Measurements from ENCODE around the gene ALK.

ALK gene

GRCh38 chr2:29224693-29225551 is 696.5 kb downstream of the ALK start:
- DNase-seq (ENCODE audit: low read depth): no peak

DNA sequence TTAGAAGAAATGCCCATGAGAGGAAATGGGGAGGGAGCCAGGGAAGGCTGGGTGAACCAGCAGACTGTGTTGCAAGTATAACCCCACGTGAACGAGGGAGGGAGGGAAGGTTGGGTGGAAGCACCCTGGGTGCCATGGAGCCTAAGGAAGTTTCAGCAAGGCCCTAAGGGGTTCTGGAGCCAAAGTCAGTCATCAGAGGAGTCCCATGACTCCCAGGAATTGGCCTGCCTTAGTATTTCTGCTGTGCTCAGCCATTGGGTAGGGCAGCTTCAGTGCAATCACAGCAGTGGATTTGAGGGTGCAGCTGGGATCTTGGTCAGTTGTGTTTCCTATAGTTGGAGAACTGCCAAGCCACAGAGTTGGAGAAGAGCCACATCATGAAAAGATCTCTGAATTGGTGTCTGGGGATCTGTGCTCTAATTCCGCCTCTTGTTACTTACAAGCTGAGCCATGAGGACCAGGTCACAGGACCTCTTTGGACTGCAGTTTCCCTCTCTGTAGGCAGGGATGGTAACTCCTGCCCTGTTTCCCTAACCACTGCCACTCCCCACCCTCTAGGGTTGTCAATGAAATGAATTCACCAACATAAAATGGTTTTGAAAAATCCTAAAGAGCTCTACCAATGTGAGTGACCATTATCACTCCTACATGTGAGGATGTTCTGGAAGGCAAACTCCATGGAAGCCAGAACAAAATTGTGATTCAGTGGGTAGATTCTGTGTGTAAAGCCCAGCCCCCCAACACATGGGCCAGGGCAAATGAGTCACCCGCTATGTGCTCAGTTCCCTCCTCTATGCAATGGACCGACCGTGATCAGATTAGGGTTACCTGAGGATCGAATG is 697.3 kb downstream of the ALK start:
- peak; percentile 45 for DNase-seq (ENCODE audit: low read depth)

DNA sequence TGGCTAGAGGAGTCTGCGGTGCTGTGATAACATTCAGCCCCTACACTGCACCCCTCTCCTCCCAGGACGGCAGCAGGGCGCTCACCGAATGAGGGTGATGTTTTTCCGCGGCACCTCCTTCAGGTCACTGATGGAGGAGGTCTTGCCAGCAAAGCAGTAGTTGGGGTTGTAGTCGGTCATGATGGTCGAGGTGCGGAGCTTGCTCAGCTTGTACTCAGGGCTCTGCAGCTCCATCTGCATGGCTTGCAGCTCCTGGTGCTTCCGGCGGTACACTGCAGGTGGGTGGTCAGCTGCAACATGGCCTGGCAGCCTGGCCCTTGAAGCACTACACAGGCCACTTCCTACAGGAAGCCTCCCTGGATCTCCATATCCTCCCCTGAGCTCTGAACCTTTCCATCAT is 698.1 kb downstream of the ALK start:
- DNase-seq (ENCODE audit: low read depth): no peak

- DNase-seq (ENCODE audit: low read depth): no peak
Measured at GRCh38 chr2:29222381-29223179, 698.8 kb downstream of the ALK start.

- no peak for DNase-seq (ENCODE audit: low read depth)
Measured at GRCh38 chr2:29220506-29221270, 700.7 kb downstream of the ALK start.

DNA sequence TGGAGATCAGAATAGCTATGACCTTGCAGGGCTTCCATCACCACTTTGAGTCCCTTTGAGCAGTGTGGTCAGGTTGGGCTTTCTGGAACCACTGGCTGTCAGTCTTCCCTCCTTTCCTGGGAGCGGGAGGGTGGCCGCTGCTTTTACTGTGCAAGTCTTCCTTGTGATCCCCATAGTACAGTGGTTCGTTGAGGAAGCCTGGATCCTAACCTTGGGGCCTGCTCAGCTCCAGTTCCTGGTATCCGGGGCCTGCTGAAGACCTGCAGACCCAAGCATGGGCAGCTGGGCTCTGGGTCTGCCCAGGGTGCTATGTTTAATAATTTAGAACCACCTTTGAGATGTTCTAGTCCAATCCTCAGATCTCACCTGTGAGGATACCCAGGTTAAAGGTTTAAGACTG is 702.0 kb downstream of the ALK start:
- no peak for DNase-seq (ENCODE audit: low read depth)

GRCh38 chr2:29218550-29219125 is 702.7 kb downstream of the ALK start:
- DNase-seq (ENCODE audit: low read depth): no peak

DNA sequence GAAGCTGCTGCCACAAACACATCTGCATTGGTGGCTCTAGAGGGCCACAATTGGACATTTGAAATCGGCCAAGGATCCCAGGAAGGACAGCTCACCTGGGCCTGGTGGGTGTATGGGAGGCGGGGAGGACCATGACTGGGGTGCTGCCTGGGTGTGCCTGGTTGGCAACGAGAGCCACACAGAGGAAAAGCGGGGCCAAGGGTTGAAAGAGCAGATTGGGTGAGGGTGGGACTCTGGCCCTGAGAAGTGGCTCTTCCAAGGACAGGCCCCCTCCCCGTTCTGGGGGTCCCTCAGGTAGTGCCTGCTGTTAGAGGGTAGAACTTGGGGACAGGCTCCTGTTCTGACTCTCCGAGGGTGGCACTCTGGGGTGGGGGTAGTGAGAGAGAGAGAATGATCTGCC is 703.3 kb downstream of the ALK start:
- no peak for DNase-seq (ENCODE audit: low read depth)

DNA sequence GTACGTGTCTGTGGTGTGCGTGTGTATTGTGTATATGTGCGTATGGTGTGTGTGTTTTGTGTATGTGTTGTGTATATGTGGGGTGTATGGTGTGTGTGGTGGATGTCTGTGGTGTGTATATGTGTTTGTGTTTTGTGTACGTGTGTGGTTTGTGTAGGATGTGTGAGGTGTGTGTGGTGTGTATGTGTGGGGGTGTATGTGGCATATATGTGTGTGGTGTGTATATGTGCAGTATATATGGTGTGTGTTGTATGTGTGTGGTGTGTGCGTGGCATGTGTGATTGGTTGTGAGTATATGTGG is 704.8 kb downstream of the ALK start:
- DNase-seq (ENCODE audit: low read depth): no peak

GRCh38 chr2:29215739-29216608 is 705.4 kb downstream of the ALK start:
- DNase-seq (ENCODE audit: low read depth): no peak

GRCh38 chr2:29215073-29215472 is 706.3 kb downstream of the ALK start:
- DNase-seq (ENCODE audit: low read depth): no peak

- DNase-seq (ENCODE audit: low read depth): no peak
Measured at GRCh38 chr2:29213888-29214291, 707.5 kb downstream of the ALK start.

DNA sequence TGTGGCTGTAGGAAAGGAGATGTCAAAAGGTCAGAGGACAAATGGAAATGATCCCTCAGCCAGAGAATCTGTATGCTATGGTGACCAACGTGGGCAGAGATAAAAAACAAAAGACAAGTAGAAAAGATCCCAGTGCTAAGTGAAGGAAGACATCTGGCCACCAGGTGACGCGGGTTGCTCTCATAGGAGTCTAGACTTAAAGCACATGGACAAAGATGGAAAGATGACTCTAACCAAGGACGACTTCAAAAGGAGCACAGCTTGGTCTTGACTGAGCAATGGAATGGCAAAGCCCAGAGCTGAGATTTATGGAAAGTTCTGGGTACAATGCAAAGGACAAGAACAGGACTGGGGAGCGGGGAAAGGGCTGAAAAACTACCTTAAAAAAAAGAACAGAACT is 709.4 kb downstream of the ALK start:
- peak; percentile 32 for DNase-seq (ENCODE audit: low read depth)

DNA sequence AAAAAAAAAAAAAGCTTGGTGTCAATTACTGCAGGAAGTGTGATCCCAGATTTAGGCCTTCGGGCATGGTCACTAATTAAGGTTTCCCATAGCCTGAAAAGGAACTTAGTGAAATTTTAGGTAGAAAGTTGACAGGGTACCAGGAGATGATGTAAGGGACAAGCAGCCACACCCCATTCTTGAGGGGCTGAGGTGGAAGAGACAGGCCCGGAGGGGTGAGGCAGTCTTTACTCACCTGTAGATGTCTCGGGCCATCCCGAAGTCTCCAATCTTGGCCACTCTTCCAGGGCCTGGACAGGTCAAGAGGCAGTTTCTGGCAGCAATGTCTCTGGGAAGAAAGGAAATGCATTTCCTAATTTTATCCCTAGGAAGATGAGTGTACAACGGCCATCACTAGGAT is 711.8 kb downstream of the ALK start:
- DNase-seq (ENCODE audit: low read depth): no peak

GRCh38 chr2:29207352-29208148 is 713.8 kb downstream of the ALK start:
- DNase-seq (ENCODE audit: low read depth): peak; percentile 32

- DNase-seq (ENCODE audit: low read depth): no peak
Measured at GRCh38 chr2:29206941-29207340, 714.4 kb downstream of the ALK start.

DNA sequence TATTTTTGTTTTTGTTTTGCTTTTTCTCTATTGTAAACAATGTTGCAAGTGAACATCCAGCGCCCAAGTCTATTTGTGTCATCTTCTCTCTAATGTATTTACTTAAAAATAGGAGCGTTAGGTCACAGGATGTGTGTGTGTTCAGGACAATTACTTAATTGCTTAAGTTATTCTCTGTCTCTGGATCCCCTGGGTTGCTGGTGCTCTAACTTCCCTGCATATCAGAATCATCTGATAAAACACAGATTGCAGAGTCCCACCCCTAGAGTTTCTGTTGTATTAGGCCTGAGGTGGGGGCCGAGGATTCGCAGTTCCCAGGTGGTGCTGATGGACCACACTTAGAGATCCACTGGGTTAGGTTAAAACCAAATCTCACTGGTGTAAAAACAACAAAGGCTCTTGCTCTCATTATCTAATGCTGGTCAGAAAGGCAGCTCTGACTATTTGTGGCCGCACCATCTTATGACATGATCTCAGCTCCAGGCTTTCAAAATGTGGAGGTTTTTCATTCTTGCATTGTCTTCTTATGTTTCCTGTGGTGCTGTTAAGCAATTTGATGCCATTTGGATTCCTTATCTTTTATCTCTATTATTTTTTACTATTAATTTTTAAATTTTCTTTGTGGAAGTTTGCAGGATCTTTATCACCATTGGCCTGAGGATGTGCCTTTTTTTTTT is 718.4 kb downstream of the ALK start:
- no peak for DNase-seq (ENCODE audit: low read depth)

- DNase-seq (ENCODE audit: low read depth): no peak
Measured at GRCh38 chr2:29201979-29202378, 719.4 kb downstream of the ALK start.

Data from EH (cell line).